ENCODE data around the gene TBC1D3B. TPM values are rescaled to one million over a fixed set of nuclear protein-coding genes. Genes with fewer than 3 reads are reported as not detected.

The TBC1D3B gene
- total and polyA plus RNA-seq, 10 of the 15 experiments (the other 5 are each of a cell fraction or from before 2014, with no cell fraction given), result 0.67 to 8.5 (median 1.7) TPM; not detected in 2

DNA sequence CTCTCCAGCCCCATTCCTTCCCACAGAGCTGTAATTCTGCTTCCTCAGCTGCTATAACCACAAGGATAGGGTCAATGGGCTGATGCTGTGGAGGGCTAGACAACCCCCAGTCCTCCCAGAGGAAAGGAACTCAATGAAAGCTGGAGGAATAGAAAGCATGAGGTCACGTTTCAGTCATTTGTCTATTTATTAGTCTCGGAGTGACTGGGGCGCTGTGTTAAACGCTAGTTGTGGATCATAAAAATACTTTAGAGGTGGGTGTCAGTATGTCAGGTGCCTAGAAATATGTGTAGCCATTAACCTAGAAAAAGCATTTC, 20.9 kb upstream of the TBC1D3B start (continued):
- TF ChIP-seq, protein P1, sequence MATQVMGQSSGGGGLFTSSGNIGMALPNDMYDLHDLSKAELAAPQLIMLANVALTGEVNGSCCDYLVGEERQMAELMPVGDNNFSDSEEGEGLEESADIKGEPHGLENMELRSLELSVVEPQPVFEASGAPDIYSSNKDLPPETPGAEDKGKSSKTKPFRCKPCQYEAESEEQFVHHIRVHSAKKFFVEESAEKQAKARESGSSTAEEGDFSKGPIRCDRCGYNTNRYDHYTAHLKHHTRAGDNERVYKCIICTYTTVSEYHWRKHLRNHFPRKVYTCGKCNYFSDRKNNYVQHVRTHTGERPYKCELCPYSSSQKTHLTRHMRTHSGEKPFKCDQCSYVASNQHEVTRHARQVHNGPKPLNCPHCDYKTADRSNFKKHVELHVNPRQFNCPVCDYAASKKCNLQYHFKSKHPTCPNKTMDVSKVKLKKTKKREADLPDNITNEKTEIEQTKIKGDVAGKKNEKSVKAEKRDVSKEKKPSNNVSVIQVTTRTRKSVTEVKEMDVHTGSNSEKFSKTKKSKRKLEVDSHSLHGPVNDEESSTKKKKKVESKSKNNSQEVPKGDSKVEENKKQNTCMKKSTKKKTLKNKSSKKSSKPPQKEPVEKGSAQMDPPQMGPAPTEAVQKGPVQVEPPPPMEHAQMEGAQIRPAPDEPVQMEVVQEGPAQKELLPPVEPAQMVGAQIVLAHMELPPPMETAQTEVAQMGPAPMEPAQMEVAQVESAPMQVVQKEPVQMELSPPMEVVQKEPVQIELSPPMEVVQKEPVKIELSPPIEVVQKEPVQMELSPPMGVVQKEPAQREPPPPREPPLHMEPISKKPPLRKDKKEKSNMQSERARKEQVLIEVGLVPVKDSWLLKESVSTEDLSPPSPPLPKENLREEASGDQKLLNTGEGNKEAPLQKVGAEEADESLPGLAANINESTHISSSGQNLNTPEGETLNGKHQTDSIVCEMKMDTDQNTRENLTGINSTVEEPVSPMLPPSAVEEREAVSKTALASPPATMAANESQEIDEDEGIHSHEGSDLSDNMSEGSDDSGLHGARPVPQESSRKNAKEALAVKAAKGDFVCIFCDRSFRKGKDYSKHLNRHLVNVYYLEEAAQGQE (IDR thresholded peaks at IDR 0.05; ENCODE audit: low read depth, low read length), result no peak

DNA sequence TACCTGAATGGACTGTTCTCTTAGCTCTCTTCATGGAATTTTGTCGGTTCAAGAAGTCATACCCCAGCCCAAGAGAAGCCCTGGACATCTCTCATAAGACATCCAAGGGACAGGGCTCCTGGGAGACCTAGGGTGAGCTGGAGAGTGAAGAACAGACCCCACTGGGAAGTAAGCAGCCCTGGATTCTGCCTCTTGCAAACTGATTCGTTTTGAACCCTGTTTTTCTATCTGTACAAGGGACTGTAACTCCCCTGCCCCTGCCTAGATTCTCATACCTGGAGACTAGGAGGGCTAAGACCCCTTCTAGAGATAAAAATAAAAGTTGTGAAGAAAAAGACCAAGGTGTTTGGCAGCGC, 19.7 kb upstream of the TBC1D3B start:
- ChIA-PET CTCF (no interaction called here), RAD21 (ENCODE audit: unreplicated experiment) (interaction anchor here (0.7 to 1.5 kb wide), 6 partner anchors 8 to 63 kb away, joined by 3 to 6 read pairs (median 4); partner anchors contain the start of gene CCL4L2), POLR2A (interaction anchor here (1.6 kb wide), 1 partner anchor 14 kb away, joined by 5 read pairs; the partner anchor contains the start of gene CCL4L2), SMC1A (ENCODE audit: uncharacterized antibody, unreplicated experiment) (interaction anchor here (0.9 to 1.6 kb wide), 3 partner anchors 10 to 107 kb away, joined by 3 to 6 read pairs (median 4); no protein-coding TSS in a partner anchor)
- DNase-seq (ENCODE audit: low read depth, low spot score), result no peak
- Histone ChIP-seq H3K4me2 (ENCODE audit: control insufficient read depth, insufficient read depth) (peak overlapping the region; percentile 55), H3K27me3 (replicated peaks in 1 of 2; ENCODE audit: control insufficient read depth in 2 of 2, insufficient read depth in 2 of 2, low read length in 1 of 2) (no peaks in the 10 kb centered on the region), H3K27ac (ENCODE audit: control insufficient read depth, insufficient read depth) (peak overlapping the region; percentile 71), H3K9ac (ENCODE audit: control insufficient read depth, insufficient read depth, low read length) (peak overlapping the region; percentile 47; the same call in 1 of the 2 replicates), H3K36me3 (ENCODE audit: control insufficient read depth in 2 of 2, insufficient read depth in 2 of 2, low read length in 1 of 2) (no peaks in the 10 kb centered on the region), H4K20me1 (ENCODE audit: control insufficient read depth, insufficient read depth) (no peaks in the 10 kb centered on the region), H3K79me2 (ENCODE audit: control insufficient read depth, insufficient read depth, low read length) (no peaks in the 10 kb centered on the region), H3K4me3 (no peak overlapping the region), H2AFZ (ENCODE audit: control insufficient read depth, low read depth, low read length) (no peak overlapping the region), H3K4me1 (ENCODE audit: control insufficient read depth, insufficient read depth, low read length) (peaks cover 19% of the 10 kb centered on the region), H3K9me3 (replicated peaks; ENCODE audit: control insufficient read depth, insufficient read depth, low read length) (no peaks in the 10 kb centered on the region)
- BruUV-seq (replicated peaks), result TSS peak; percentile 92
- no peak for ATAC-seq
- in situ Hi-C loops (cut with MboI), result loop anchor here (5.0 kb wide), 1 partner anchor 109 kb away; no protein-coding TSS in a partner anchor
- 10% methylated on average over 3 of the region's 3 CpGs for WGBS (ENCODE audit: insufficient coverage, insufficient replicate concordance, low lambda C conversion rate, missing lambda C conversion rate)
- FAIRE-seq, result no peak
- intact Hi-C loops (cut with micrococcal nuclease; ENCODE audit: unreplicated experiment), result no loop called here
- TF ChIP-seq, protein P2, sequence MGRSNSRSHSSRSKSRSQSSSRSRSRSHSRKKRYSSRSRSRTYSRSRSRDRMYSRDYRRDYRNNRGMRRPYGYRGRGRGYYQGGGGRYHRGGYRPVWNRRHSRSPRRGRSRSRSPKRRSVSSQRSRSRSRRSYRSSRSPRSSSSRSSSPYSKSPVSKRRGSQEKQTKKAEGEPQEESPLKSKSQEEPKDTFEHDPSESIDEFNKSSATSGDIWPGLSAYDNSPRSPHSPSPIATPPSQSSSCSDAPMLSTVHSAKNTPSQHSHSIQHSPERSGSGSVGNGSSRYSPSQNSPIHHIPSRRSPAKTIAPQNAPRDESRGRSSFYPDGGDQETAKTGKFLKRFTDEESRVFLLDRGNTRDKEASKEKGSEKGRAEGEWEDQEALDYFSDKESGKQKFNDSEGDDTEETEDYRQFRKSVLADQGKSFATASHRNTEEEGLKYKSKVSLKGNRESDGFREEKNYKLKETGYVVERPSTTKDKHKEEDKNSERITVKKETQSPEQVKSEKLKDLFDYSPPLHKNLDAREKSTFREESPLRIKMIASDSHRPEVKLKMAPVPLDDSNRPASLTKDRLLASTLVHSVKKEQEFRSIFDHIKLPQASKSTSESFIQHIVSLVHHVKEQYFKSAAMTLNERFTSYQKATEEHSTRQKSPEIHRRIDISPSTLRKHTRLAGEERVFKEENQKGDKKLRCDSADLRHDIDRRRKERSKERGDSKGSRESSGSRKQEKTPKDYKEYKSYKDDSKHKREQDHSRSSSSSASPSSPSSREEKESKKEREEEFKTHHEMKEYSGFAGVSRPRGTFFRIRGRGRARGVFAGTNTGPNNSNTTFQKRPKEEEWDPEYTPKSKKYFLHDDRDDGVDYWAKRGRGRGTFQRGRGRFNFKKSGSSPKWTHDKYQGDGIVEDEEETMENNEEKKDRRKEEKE (IDR thresholded peaks at IDR 0.05), result no peak
- TF ChIP-seq MEF2B (IDR thresholded peaks at IDR 0.05; ENCODE audit: partially characterized antibody, poor library complexity, severe bottlenecking) (no peak), ZNF622 (IDR thresholded peaks at IDR 0.05) (no peak), KDM1A (IDR thresholded peaks at IDR 0.05; ENCODE audit: borderline replicate concordance) (no peak), SMARCA5 (IDR thresholded peaks at IDR 0.05) (no peak)
- TF ChIP-seq, protein P3, sequence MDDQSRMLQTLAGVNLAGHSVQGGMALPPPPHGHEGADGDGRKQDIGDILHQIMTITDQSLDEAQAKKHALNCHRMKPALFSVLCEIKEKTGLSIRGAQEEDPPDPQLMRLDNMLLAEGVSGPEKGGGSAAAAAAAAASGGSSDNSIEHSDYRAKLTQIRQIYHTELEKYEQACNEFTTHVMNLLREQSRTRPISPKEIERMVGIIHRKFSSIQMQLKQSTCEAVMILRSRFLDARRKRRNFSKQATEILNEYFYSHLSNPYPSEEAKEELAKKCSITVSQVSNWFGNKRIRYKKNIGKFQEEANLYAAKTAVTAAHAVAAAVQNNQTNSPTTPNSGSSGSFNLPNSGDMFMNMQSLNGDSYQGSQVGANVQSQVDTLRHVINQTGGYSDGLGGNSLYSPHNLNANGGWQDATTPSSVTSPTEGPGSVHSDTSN (IDR thresholded peaks at IDR 0.05; ENCODE audit: insufficient replicate concordance, low read depth, low read length), result no peak
- TF ChIP-seq, protein P4, sequence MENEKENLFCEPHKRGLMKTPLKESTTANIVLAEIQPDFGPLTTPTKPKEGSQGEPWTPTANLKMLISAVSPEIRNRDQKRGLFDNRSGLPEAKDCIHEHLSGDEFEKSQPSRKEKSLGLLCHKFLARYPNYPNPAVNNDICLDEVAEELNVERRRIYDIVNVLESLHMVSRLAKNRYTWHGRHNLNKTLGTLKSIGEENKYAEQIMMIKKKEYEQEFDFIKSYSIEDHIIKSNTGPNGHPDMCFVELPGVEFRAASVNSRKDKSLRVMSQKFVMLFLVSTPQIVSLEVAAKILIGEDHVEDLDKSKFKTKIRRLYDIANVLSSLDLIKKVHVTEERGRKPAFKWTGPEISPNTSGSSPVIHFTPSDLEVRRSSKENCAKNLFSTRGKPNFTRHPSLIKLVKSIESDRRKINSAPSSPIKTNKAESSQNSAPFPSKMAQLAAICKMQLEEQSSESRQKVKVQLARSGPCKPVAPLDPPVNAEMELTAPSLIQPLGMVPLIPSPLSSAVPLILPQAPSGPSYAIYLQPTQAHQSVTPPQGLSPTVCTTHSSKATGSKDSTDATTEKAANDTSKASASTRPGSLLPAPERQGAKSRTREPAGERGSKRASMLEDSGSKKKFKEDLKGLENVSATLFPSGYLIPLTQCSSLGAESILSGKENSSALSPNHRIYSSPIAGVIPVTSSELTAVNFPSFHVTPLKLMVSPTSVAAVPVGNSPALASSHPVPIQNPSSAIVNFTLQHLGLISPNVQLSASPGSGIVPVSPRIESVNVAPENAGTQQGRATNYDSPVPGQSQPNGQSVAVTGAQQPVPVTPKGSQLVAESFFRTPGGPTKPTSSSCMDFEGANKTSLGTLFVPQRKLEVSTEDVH (IDR thresholded peaks at IDR 0.05; ENCODE audit: low read depth, partially characterized antibody), result no peak
